AML-193 (cell line): ENCODE measurements around the gene DOK7.

Experiments
- DNase-seq, 2 experiments: peaks; one replicate each; lab custom pipeline; 2025; lab: John Stamatoyannopoulos, UW

Gene DOK7

GRCh38 chr4:3487861-3488260 is 24.8 kb downstream of the DOK7 start:
- DNase-seq = no peak

GRCh38 chr4:3488820-3489219 is 25.7 kb downstream of the DOK7 start:
- DNase-seq = no peak

- no peak for DNase-seq
Measured at GRCh38 chr4:3489451-3489962, 26.4 kb downstream of the DOK7 start.

GRCh38 chr4:3491681-3492405 is 28.7 kb downstream of the DOK7 start:
- no peak for DNase-seq

DNA sequence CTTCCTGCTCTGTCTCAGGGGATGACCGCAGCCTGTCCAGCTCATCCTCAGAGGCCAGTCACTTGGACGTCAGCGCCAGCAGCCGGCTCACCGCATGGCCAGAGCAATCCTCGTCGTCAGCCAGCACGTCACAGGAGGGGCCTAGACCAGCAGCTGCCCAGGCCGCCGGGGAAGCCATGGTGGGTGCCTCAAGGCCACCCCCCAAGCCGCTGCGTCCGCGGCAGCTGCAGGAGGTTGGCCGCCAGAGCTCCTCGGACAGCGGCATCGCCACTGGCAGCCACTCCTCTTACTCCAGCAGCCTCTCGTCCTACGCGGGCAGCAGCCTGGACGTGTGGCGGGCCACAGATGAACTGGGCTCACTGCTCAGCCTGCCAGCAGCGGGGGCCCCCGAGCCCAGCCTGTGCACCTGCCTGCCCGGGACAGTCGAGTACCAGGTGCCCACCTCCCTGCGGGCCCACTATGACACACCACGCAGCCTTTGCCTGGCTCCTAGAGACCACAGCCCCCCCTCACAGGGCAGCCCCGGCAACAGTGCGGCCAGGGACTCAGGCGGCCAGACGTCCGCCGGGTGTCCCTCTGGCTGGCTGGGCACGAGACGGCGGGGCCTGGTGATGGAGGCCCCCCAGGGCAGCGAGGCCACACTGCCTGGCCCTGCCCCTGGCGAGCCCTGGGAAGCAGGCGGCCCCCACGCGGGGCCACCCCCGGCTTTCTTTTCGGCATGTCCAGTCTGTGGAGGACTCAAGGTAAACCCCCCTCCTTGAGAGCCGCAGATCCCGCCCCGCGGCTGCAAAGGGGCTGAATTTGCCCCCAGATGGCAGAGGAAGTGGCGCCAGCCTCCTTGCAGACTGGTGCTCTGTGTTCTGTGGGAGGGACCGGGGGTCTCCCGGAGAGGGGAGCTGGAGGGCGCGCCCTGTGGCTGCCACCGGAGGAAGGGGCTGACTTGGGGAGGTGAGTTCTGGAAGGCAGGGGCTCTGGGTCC is 29.9 kb downstream of the DOK7 start:
- DNase-seq = no peak

DNA sequence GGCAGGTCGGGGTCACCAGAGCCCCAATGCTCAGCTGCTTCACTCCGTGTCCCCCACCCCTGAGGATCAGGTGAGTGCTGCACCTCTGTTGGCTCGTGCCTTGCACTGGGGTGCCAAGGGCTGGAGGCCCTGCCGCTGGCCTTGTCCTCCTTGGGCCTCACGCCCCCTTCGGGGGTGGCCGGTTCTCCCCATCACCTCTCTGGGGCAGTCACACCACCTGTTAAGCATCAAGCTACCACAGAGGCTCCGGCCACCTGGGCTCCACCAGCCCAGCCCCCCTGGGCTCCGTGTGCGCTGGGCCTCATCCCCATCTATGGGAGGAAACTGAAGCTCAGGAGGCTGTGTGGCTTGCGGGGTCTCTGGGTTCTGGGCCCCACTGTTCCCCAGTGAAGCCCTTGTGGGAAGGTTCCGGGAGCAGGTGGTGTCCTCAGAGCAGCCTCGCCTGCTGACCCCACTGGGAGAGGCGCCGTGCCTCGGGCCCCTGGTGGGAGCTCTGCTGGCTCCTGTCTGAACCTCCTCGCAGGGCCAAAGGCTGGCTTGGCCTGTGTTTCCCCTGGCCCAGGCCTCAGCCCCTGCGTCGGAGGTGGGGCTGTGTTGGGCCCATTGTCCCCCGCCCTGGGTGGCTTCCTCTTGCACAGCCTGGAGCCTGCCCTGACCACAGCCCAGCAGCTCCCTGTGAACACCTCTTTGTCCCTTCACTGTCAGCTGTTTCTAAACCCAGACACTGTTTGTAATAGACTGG is 30.8 kb downstream of the DOK7 start:
- DNase-seq = no peak

- DNase-seq = no peak
Measured at GRCh38 chr4:3494462-3494871, 31.4 kb downstream of the DOK7 start.

DNA sequence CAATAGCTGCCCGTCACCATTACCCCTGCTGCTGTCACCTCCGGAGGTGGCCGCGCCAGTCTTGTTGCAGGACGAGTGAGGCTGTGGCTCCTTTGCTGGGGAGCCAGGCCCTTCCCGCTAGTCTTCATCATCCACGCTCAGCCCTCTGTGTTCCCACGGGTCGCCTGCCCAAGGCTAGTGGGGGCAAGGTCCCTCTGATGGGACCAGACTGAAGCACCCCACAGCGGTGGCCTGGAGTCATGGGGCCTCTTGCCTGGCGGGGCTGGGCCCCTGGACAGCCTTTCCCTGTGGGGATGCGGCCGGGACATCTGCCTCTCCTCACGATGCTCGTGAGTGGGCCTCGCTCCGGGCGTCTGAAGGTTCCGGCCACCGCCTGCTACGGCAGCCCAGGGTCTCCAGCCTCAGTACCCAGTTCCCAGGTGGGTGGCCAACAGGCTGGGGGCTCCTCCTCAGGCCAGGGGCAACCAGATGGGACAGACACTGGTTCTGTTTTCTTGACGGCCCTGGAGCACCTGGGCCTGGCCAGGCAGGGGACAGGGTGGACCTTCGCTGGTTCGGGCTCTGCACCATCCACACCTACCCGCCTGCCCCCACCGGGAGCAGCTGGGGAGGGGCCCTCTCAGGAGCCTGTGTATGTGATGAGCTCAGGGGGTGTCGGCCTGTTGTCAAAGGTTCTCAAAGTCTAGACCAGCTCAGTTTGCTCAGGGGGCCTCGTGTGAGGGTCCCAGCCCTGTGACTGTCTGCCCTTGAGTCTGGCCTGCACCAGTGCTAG is 32.3 kb downstream of the DOK7 start:
- no peak for DNase-seq

GRCh38 chr4:3496021-3496420 is 32.9 kb downstream of the DOK7 start:
- no peak for DNase-seq

- no peak for DNase-seq
Measured at GRCh38 chr4:3497095-3497494, 34.0 kb downstream of the DOK7 start.

DNA sequence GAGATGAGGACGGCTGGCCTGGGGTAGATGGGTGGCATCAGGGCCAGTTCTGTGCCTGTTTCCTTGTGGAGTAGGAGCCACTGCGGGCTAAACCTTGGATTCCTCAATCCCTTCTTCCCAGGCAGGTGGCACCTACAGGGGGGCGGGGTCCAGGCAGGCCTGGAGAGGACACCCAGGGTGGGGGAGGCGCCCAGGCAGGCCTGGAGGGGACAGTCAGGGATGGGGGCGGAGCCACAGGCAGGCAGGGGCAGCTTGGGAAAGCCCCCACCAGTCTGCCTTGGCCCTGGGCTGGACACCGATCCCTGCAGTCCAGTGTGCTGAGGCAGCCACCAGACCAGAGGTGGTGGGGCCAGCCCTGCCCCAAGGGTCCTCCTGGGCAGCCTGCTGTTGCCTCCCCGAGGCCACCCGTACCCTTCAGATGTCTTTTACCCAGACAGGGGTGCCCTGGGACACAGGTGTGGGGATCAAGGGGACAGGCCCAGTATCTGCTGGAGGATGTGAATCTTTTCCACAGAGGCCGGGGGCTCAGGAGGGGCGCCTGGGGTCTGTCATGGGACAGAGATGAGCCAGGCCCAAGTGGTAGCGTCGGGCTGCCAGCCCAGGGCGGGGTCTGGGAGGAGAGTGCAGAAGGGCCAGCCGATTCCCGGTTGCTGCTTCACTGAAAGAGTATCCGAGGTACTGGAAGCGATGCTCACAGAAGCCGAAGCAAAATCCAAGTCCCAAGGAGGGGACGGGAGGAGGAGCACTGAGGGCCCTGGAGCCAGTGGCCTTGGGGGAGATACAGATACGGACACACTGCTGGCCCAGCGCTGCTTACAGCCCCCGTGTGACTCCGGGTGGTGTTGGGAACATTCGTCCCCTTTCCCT is 34.6 kb downstream of the DOK7 start:
- no peak for DNase-seq

DNA sequence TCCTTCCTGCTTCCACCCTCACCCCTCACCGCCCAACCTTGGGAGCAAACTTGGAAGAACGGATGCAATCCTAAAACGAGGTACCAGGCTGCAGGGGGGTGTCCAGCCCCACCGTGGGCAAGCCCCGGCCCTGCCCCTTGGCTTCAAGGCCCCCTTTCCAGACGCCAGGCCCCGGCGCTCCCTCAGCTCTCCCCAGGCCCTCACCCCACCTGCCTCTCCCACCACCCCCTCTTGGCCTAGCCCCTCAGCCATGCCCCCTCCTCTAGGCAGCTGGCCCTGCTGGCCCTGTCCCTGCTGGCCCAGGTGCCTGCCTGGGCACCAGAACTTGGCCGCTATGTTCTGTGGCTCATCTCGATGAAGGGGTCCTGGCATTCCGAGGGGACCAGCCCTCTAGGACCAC is 35.3 kb downstream of the DOK7 start:
- DNase-seq = no peak

- DNase-seq = no peak
Measured at GRCh38 chr4:3498901-3499510, 35.9 kb downstream of the DOK7 start.

DNA sequence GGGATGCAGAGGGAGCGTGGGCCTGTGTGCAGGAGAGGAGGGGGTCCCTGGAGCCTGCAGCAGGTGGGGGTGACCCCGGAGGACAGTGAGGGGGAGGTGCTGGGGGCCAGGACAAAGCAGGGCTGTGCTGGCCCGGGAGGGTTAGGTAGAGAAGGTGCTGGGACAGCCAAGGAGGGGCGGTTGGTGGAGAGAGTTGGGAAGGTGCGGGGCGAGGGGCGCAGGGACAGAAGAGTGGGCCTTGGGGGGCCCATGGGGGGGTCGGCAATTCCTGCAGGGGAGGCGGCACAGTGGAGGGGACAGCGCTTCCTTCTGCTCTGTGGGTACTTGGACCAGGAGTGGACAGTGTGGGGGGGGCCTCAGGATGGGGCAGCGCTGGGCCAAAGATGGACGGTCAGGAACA is 36.6 kb downstream of the DOK7 start:
- DNase-seq = no peak

- DNase-seq = no peak
Measured at GRCh38 chr4:3500111-3500510, 37.0 kb downstream of the DOK7 start.

DNA sequence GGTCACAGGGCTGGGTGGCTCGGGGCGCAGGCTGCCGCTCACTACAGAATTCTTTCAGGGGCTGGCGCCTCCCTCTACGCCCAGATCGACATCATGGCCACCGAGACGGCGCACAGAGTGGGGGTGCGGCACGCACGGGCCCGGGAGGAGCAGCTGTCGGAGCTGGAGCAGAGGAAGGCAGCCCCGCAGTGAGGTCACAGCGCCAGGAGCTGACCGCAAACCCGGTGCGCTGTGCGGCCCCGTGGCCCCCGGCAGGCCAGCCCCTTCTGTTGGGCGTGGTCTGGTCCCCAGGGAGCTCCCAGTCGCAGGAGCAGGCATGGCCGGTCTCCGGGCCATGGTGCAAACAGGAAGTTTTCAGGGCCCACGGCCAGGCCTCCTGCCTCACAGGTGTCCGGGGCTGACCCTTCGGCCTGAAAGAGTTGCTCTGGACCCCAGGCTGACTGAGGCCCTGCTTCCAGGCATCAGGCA is 37.6 kb downstream of the DOK7 start:
- DNase-seq = no peak

DNA sequence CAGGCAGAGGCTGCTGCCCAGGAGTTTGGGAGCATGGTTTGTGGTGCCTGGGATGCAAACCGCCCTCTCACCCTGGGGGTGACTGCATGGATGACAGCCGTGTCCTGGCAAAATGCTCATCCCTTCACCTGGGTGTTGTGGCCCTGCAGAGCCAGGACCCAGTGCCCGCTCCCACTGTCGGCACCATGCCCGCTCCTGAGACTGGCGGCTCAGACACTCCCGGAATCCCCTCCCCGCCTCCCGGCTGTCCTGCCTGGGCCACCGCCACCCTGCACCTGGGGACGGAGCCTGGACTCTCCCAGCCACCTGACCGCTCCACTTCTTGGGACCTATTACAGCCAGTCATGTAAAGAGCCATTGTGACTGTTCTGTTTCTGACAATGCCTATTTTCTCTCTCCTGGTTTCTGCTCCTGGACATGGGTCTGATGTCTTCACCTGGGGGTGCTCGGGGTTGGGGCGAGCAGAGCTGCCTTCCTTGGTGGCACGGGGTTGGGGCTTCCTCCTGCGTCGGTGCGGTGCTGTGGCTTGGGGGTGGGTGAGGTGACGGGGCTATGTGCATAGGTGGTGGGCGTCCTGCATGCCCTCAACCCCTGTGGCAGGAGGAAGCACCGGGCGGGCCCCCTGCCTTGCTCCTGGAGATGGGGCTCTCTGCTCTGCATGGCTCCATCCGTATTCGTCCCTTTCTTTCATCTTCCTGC is 38.2 kb downstream of the DOK7 start:
- DNase-seq = no peak

GRCh38 chr4:3501825-3502425 is 38.8 kb downstream of the DOK7 start:
- no peak for DNase-seq
